HT-29 (cell line): ENCODE results near the gene FBXL7. TPM values are rescaled to one million over a fixed set of nuclear protein-coding genes. Genes with fewer than 3 reads are reported as not detected.

ENCODE experiments used
- DNase-seq: peaks from one replicate; pipeline ENCODE4 v3.0.0-alpha.2; 2015; ENCODE audit warnings: low spot score
- total RNA-seq: library from RNA; depleted of rRNA; stranded (reverse); fragments of >200 nt; shearing (Covaris generic); gene quantifications from 2 replicates; pipeline ENCODE4 v1.2.3, GENCODE V29; 2014; rRNA removed

The FBXL7 gene
- total RNA-seq: not detected in 2 replicates

DNA sequence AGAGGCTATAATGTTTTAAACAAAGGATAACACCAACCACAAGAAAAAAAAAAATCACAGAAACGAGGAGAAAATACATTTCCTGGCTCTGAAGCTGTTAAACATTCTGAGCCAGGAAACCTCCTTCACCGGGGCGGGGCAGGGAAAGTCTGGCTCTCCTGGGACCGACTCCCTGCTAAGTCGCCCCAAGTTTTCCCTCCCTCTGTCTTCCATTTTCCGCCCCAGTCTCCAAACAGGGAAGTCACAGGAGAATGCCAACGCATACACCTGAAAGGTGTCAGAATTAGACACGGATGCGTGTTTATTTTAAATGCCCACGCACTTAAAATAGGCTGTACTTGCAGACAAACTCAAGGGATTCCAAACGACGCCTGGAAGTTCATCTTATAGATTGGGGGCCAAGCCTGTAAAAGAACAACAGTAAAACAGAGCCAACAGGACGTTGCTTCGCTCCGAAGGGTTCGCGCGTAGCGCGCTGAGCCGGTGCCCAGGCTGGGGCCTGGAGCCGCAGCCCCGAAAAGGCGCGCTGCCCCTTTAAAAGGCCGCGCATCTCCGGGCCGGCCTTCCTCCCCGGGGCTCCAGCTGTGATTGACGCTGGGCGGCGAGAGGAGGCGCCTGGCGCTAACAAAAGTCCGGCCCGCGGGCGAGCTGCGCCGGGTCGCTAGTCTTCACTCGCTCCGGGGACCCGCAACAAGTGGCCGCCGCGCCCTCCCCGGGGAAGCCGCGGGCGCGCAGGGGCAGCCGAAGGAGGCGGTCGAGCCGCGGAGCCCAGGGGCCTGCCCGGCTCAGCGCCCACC, at the start of gene FBXL7:
FBXL7 (plus strand) TSS at position 653 of the 797 bp plus-strand sequence.
- no peak for DNase-seq

DNA sequence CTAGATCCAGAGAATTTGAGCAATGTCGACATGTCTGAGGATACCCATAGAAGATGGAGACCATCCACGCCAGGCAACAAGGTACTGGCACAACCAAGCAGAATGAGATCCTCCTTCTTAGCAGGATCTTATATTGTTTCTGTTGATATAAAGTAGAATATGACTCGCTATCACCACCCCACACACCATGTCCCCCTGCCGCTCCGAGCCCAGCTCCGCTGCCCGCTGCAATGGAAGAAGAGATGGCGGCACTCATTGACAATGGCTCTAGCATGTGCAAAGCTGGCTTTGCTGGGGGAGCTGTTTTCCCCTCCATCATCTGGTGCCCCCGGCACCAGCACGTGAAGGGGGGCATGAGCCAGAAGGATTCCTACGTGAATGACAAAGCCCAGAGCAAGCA, 49.5 kb upstream of the FBXL7 start:
- DNase-seq: no peak

DNA sequence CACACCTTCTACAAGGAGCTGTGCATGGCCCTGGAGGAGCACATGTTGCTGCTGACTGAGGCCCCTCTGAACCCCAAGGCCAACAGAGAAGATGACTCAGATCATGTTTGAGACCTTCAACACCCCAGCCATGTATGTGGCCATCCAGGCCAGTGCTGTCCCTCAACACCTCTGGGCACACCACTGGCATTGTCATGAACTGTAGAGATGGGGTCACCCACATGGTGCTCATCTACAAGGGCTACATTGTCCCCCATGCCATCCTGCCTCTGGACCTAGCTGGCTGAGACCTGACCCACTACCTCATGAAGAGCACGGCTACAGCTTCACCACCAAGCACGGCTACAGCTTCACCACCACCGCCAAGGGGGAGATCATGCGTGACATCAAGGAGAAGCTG, 49.0 kb upstream of the FBXL7 start:
- no peak for DNase-seq

DNA sequence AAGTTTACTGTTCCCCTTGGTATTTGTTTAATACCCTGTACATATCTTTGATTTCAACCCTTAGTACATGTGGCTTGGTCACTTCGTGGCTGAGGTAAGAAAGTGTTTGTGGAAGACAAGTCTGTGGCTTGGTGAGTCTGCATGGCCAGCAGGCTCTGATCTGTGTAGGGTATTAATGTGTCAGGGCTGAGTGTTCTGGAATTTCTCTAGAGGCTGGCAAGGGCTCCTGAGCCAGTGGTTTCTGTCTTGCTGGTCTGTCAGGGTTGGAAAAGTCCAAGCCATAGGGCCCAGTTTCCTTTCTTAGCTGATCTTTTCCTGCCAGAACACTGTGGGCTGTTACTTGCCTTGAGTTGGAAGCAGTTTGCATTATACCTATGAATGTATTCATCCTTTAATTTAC, 48.0 kb upstream of the FBXL7 start:
- DNase-seq: no peak

GRCh38 chr5:15452781-15453180, 47.2 kb upstream of the FBXL7 start:
- DNase-seq: no peak

DNA sequence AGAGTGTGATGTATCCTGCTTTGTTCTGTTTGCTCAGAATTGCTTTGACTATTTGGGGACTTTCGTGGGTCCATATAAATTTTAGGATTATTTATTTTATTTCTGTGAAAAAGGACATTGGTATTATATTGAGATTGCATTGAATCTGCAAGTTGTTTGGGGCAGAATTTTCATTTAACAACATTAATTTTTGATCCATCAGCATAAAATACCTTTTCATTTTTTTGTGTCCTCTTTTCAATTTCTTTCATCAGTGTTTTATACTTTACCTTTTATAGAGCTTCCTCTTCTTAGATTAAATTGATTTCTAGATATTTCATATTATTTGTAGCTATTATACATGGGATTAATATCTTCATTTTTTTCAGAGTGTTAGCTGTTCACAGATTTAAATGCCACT, 40.8 kb upstream of the FBXL7 start:
- no peak for DNase-seq

DNA sequence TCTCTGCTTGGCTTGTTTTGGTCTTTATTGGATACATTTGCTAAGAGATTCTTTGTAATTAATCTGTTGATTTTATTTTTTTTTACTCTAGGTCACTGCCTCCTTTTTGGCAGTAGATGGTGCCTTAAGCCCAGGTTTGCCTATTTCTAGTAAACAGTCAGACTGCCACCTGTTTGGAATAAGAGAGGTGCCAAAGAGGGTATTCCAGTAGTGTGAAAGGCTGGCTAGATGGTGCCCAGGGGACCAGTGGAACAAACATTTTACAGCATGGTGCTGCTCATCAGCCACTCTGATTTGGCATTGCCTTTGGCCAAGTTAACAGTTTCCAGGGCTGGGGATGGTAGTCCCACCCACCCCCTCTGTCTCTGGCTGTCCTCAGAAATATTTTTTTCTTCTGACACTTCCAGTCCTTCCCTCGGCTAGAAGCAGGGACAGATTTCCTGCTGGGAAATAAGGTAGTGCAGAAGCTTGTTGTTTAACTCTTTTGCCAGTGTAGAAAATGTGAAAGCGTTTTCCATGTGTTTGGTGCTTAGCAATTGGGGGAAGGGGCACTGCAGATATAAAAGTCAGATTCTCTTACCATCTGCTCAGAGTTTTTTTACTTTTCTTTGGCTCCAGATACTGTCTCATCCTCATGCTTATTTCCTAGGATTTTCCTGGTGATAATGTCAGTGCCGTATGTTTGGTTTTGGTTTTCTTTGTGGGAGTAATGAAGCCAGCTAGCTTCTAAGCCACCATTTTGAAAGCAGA, 36.6 kb upstream of the FBXL7 start:
- peak; percentile 4 for DNase-seq

DNA sequence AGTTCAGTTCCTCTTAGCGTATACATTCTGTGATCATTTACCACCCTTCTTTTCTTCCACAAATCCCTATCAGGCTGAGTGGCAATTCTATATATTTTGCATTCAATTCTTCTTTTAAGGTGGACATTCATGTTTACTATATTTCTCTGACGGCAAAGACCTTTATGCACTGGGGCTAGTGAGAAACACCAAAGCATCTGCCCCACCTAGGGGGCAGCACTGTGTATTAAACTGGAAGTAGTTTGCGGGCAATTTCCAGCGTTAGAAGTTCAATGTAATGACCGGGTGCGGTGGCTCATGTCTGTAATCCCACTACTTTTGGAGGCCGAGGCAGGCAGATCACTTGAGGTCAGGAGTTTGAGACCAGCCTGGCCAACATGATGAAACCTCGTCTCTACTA, 27.9 kb upstream of the FBXL7 start:
- DNase-seq: no peak

DNA sequence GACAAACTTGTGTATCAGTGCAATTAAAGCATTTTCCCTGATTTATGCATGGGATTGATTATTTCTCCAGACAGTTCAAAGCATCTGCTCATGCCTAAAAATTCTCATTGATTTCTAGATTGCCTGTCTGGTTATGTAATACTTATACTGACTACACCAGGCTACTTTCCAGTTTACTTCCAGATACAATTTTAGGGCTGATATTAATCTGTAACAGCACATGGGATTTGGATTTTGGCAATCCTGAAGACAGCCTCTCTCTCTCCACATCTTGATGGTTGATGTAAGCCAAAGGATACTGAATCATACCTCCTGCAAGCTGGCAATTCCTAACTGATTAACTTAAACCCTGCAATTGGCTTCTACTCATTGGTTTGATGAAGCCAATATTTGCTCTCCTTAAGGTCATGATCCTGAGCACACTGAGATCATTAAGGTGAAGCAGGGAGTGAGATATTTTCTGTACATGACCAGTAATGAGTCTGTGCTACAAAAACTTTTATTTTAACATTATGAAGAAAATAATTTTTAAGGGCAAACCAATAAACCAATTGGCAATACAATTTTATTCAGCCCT, 25.7 kb upstream of the FBXL7 start:
- DNase-seq: no peak

- DNase-seq: no peak
Measured at GRCh38 chr5:15475367-15475766, 24.6 kb upstream of the FBXL7 start.

DNA sequence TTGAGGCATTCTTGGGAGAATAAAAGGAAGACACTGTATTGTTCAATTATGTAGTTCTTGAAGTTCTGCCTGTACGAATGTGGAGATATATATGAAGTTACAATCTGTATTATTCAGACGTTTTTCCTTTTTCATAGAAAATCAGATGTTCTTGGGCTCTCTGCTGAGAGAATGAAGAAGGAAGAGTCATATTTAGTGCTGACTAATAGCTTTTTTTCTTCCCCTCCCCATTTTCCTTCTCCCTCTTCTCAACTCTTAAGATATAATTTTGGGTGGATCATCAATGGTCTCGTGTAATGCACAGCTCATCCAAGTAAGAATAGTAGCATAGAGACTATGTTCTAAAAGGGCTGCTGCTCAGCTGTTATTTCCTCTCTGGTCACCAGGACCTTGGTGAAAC, 23.0 kb upstream of the FBXL7 start:
- no peak for DNase-seq

GRCh38 chr5:15480436-15480835, 19.5 kb upstream of the FBXL7 start:
- DNase-seq: no peak

DNA sequence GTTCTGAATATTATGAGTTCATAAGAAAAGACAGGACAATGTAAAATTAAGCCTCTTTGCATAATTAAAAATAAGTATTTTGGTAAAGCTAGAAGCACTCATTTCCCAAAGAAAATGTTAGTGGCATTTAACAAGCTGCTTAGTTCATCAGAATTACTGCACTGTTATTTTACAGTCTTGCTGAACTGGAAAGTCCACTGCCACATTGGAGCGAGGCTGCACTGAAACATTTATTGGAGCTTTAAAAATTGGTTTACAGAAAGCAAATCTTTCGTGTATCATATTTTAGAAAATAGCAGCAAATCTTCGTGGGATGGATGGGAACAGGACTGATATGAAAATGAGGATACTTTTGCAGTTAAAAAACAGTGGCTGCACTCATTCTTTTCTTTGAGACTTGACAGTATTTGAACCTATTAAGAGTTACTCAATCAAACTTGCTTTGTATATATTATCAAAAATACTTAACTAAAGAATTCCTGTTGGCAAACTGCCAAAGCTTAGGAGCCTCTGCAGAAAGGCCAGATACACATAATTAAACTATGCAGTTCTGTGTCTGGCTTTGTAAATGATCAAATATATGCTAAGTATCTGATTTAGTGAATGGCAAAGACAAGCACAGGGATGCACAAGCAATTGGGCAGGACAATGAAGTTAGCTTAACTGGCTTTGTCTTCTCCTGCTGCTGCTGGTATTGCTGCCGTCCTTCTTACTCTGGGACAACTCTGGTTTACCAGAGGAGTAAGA, 16.5 kb upstream of the FBXL7 start:
- peak; percentile 6 for DNase-seq

DNA sequence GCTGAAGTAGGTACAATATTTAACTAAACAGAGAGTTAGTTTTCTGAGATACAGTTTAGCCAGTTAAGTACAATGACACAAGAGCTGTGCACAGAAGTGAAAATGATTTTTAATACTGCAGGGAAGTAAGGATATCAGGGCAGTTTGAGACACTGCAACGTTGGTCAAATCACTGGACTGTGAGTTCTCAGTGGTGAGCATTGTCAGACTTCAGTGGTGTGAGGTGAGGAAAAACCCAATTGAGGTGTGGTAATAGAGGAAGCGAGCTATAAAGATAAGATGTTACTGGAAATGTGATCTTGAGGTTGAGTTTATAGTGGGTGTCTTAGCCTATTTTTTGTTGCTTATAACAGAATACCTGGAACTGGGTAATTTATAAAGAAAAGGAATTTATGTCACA, 12.8 kb upstream of the FBXL7 start:
- DNase-seq: no peak

DNA sequence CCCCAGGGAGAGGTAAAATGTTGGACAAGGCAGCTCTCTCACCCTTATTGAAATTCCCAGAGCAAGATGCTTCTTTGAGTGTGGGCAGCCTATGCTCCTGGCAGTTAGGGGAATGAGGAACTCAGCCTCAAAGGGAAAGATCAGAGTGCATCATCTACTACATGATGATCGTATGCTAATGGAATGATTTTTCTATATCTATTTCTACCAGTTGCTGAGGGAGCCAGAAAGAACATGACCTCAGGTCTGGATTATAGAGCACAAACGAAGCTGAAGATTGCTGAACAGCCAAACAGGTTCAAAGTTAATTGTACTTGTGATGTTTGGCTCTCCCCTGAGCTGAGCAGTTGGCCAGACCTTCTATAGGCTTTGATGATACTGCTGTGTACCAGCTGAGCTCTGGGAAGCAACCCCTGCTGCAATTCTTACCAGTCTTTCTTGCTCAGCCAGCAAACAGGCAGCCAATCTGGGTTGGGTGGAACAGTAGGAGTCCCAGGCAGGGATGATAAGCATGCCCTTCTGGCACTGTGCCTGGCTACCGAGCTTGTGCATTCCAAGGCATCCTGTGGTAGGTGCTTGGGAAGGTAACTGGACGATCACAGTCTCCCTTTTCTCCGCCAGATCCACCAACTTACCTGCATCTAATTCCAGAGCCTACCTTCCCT, 10.3 kb upstream of the FBXL7 start:
- DNase-seq: no peak

DNA sequence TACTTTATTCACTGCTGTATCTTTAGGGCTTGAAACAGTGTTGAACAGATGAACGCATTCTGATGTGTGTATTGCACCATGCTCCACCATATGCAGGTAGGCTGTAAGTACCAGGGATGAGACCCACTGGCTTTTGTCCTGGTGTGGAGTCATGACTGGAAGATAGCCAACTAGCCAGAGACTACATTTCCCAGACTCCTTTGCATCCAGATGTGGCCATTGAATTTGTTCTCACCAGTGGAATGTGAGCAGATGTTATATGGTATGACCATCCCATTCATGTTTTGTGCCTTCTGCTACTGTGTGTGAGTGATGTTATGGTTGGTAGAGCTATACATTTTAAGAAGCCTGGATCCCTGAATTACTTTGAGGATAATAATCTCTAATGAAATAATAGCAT, 7.4 kb upstream of the FBXL7 start:
- no peak for DNase-seq

GRCh38 chr5:15493501-15493900, 6.5 kb upstream of the FBXL7 start:
- no peak for DNase-seq

DNA sequence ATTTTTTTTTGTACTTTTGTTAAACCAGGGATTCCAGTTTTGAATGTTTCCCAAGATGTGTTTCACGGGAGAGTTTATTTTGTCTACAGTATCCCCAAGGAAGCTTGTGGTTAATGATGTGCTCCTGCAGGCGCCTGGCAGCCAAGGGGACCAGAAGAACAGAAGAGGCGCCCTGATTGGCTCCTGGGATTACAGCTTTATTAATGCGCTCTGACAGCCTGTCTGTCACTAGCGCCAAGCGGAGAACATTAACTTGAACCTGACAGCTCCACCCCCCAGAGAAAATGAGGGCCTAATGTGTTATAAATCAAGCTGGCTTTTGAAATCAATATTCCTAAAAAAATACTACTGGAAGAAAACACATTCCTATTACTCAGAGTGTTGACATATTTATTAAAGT, 5.0 kb upstream of the FBXL7 start:
- no peak for DNase-seq

DNA sequence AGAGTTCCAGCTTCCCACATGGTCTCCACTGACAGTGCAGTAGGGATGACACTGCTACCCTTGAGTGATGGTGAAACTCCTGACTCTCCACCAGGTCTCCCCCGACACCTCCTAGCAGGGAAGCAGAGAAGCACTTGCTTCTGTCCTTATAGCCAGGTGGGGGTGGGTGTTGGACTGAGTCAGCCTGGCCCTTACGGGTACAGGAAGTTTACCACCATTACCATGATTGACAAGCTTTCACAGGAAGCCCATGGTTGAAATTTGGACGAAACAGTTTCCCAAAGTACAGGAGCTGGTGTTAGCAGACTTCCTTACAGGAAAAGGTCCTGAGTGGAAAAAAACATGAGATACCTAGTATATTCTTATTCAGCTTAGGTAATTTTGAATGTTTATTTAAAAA, 3.1 kb upstream of the FBXL7 start:
- DNase-seq: no peak

DNA sequence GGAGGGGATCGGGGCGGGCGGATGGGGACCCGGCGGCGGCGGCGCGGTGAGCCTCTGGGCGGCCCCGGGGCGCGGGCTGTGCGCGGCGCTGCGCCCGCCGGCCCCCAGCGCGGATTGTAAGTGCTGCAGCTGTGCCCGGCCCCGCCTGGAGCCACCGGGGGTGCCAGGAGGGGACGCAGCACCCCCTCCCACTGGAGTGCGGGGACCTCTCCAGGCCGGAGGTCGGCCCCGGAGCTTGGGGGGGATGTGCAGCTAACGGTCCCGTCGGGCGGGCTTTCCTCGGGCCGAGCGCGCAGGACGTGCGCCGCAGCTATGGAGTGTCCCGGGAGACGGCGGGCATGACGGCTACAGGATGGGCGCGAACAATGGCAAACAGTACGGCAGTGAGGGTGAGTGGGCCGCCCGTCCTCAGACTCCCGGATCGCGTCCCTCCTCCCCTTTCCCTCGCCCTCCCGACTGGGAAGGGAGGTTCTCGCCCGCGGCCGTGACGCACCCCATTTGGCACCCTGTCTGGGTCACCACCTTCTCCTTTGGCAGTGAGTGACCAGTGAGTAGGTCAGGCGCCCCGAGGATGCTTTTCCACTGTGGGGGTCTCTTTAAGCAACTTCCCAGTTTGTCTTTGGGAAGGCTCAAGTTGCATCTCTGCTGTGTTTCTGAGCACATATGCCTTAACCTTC, 483 bp downstream of the FBXL7 start:
- no peak for DNase-seq
